HG03097 (cell line): ENCODE measurements around the gene MKI67.
"Not testable (repeated sequence)": the region's sequence is repeated elsewhere in the genome, so short reads cannot be mapped to it uniquely, and the experiment has no call there.

Experiments
- ATAC-seq: cut with Tn5 transposase; IDR thresholded peaks from one replicate; pipeline ENCODE4 v1.9.1; 2021; ENCODE audit not compliant: unreplicated experiment, low FRiP score

The MKI67 gene

GRCh38 chr10:128125944-128126764 lies at the start of gene MKI67:
TSS of gene MKI67 (minus strand) at chr10:128126423. CDS start at chr10:128125667, 756 bp downstream.
- ATAC-seq, result peak; percentile 84

- ATAC-seq, result no peak
Observed at GRCh38 chr10:128174581-128175559, 48.6 kb upstream of the MKI67 start.

- no peak for ATAC-seq
Observed at GRCh38 chr10:128173386-128173785, 47.2 kb upstream of the MKI67 start.

- no peak for ATAC-seq
Observed at GRCh38 chr10:128172756-128173155, 46.5 kb upstream of the MKI67 start.

- ATAC-seq, result no peak
Observed at GRCh38 chr10:128169811-128170379, 43.7 kb upstream of the MKI67 start.

- no peak for ATAC-seq
Observed at GRCh38 chr10:128167926-128168520, 41.8 kb upstream of the MKI67 start.

GRCh38 chr10:128167123-128167522 lies 40.9 kb upstream of the MKI67 start:
- not testable (repeated sequence) for ATAC-seq

GRCh38 chr10:128166151-128166550 lies 39.9 kb upstream of the MKI67 start:
- no peak for ATAC-seq

GRCh38 chr10:128165536-128165935 lies 39.3 kb upstream of the MKI67 start:
- ATAC-seq, result no peak

GRCh38 chr10:128163701-128164100 lies 37.5 kb upstream of the MKI67 start:
- ATAC-seq, result no peak

- no peak for ATAC-seq
Observed at GRCh38 chr10:128161031-128161430, 34.8 kb upstream of the MKI67 start.

- no peak for ATAC-seq
Observed at GRCh38 chr10:128160297-128160711, 34.1 kb upstream of the MKI67 start.

GRCh38 chr10:128158021-128158795 lies 32.0 kb upstream of the MKI67 start:
- no peak for ATAC-seq

- no peak for ATAC-seq
Observed at GRCh38 chr10:128156999-128157755, 31.0 kb upstream of the MKI67 start.

GRCh38 chr10:128152741-128153580 lies 26.7 kb upstream of the MKI67 start:
- no peak for ATAC-seq

- no peak for ATAC-seq
Observed at GRCh38 chr10:128151031-128151430, 24.8 kb upstream of the MKI67 start.

GRCh38 chr10:128150561-128150960 lies 24.3 kb upstream of the MKI67 start:
- ATAC-seq, result no peak

GRCh38 chr10:128150045-128150493 lies 23.8 kb upstream of the MKI67 start:
- ATAC-seq, result peak; percentile 84
